Measurements from ENCODE around the gene MLPH.

The MLPH gene

GRCh38 chr2:237564526-237565131 lies 77.6 kb downstream of the MLPH start:
- no peak for DNase-seq (ENCODE audit: extremely low read depth in 1 of 2, low read depth in 1 of 2)

- DNase-seq (ENCODE audit: extremely low read depth in 1 of 2, low read depth in 1 of 2), result no peak
These were observed 78.9 kb downstream of the MLPH start for GRCh38 chr2:237565974-237566373.

GRCh38 chr2:237566401-237567235 lies 79.6 kb downstream of the MLPH start, which contains the start of gene PRLH:
PRLH (plus strand) TSS chr2:237566574; CDS start chr2:237566574, 0 bp downstream.
- DNase-seq (ENCODE audit: extremely low read depth in 1 of 2, low read depth in 1 of 2), result no peak

- no peak for DNase-seq (ENCODE audit: extremely low read depth in 1 of 2, low read depth in 1 of 2)
These were observed 80.4 kb downstream of the MLPH start for GRCh38 chr2:237567276-237568029.

- DNase-seq (ENCODE audit: extremely low read depth in 1 of 2, low read depth in 1 of 2), result no peak
These were observed 81.1 kb downstream of the MLPH start for GRCh38 chr2:237568121-237568660.

- no peak for DNase-seq (ENCODE audit: extremely low read depth in 1 of 2, low read depth in 1 of 2)
These were observed 82.0 kb downstream of the MLPH start for GRCh38 chr2:237569041-237569440.

GRCh38 chr2:237569896-237570295 lies 82.8 kb downstream of the MLPH start:
- DNase-seq (ENCODE audit: extremely low read depth in 1 of 2, low read depth in 1 of 2), result no peak

- DNase-seq (ENCODE audit: extremely low read depth in 1 of 2, low read depth in 1 of 2), result no peak
These were observed 83.8 kb downstream of the MLPH start for GRCh38 chr2:237570776-237571335.

GRCh38 chr2:237571551-237571950 lies 84.5 kb downstream of the MLPH start:
- DNase-seq (ENCODE audit: extremely low read depth in 1 of 2, low read depth in 1 of 2), result no peak

- peak; percentile 70 to 83 for DNase-seq (ENCODE audit: extremely low read depth in 1 of 2, low read depth in 1 of 2)
These were observed 85.1 kb downstream of the MLPH start for GRCh38 chr2:237572021-237572741.

- DNase-seq (ENCODE audit: extremely low read depth in 1 of 2, low read depth in 1 of 2), result no peak
These were observed 85.7 kb downstream of the MLPH start for GRCh38 chr2:237572742-237573101.

- DNase-seq (ENCODE audit: extremely low read depth in 1 of 2, low read depth in 1 of 2), result no peak
These were observed 86.8 kb downstream of the MLPH start for GRCh38 chr2:237573721-237574415.

GRCh38 chr2:237574467-237574866 lies 87.4 kb downstream of the MLPH start:
- no peak for DNase-seq (ENCODE audit: extremely low read depth in 1 of 2, low read depth in 1 of 2)

GRCh38 chr2:237574894-237575868 lies 88.1 kb downstream of the MLPH start:
- DNase-seq (ENCODE audit: extremely low read depth in 1 of 2, low read depth in 1 of 2), result no peak

- DNase-seq (ENCODE audit: extremely low read depth in 1 of 2, low read depth in 1 of 2), result no peak
These were observed 89.1 kb downstream of the MLPH start for GRCh38 chr2:237575869-237576862.

GRCh38 chr2:237576974-237577373 lies 89.9 kb downstream of the MLPH start:
- DNase-seq (ENCODE audit: extremely low read depth in 1 of 2, low read depth in 1 of 2), result no peak

- no peak for DNase-seq (ENCODE audit: extremely low read depth in 1 of 2, low read depth in 1 of 2)
These were observed 90.4 kb downstream of the MLPH start for GRCh38 chr2:237577458-237577857.
